Putamen (tissue), 1 donor: ENCODE data around the gene TEAD1.

Experiments used
- DNase-seq: peaks from one replicate; pipeline ENCODE4 v3.0.0-alpha.2; 2016; ENCODE audit warnings: low spot score

Gene TEAD1

GRCh38 chr11:12943311-12943710 lies 269.1 kb downstream of the TEAD1 start:
- no peak for DNase-seq

- DNase-seq = no peak
Observed at GRCh38 chr11:12944889-12945288, 270.7 kb downstream of the TEAD1 start.

- DNase-seq = no peak
Observed at GRCh38 chr11:12949453-12949852, 275.2 kb downstream of the TEAD1 start.

- DNase-seq = no peak
Observed at GRCh38 chr11:12950670-12951069, 276.4 kb downstream of the TEAD1 start.

GRCh38 chr11:12951376-12951775 lies 277.2 kb downstream of the TEAD1 start:
- DNase-seq = no peak

GRCh38 chr11:12952094-12952493 lies 277.9 kb downstream of the TEAD1 start:
- no peak for DNase-seq

- no peak for DNase-seq
Observed at GRCh38 chr11:12958986-12959385, 284.8 kb downstream of the TEAD1 start.

- DNase-seq = no peak
Observed at GRCh38 chr11:12961615-12962014, 287.4 kb downstream of the TEAD1 start.

GRCh38 chr11:12962306-12962705 lies 288.1 kb downstream of the TEAD1 start:
- no peak for DNase-seq

- DNase-seq = peak; percentile 40
Observed at GRCh38 chr11:12963051-12963450, 288.8 kb downstream of the TEAD1 start.

- peak; percentile 44 for DNase-seq
Observed at GRCh38 chr11:12963792-12964536, 289.7 kb downstream of the TEAD1 start.

- no peak for DNase-seq
Observed at GRCh38 chr11:12964650-12965049, 290.4 kb downstream of the TEAD1 start.

- DNase-seq = no peak
Observed at GRCh38 chr11:12966002-12966401, 291.8 kb downstream of the TEAD1 start.

- DNase-seq = no peak
Observed at GRCh38 chr11:12968101-12968500, 293.9 kb downstream of the TEAD1 start.

GRCh38 chr11:12968826-12969225 lies 294.6 kb downstream of the TEAD1 start:
- no peak for DNase-seq

GRCh38 chr11:12971955-12972354 lies 297.7 kb downstream of the TEAD1 start:
- DNase-seq = no peak

GRCh38 chr11:12973528-12974181 lies 299.4 kb downstream of the TEAD1 start:
- DNase-seq = no peak

GRCh38 chr11:12975195-12975594 lies 301.0 kb downstream of the TEAD1 start:
- no peak for DNase-seq

- DNase-seq = no peak
Observed at GRCh38 chr11:12979928-12980689, 305.9 kb downstream of the TEAD1 start.

- DNase-seq = no peak
Observed at GRCh38 chr11:12981676-12982522, 307.7 kb downstream of the TEAD1 start.

GRCh38 chr11:12983336-12983735 lies 309.1 kb downstream of the TEAD1 start:
- DNase-seq = no peak
